Measurements from ENCODE around the gene GRPEL2. TPM values are rescaled to one million over a fixed set of nuclear protein-coding genes. Genes with fewer than 3 reads are reported as not detected.

The GRPEL2 gene
- total RNA-seq, 1 experiment from 2014 or later, result 47.3 TPM

DNA sequence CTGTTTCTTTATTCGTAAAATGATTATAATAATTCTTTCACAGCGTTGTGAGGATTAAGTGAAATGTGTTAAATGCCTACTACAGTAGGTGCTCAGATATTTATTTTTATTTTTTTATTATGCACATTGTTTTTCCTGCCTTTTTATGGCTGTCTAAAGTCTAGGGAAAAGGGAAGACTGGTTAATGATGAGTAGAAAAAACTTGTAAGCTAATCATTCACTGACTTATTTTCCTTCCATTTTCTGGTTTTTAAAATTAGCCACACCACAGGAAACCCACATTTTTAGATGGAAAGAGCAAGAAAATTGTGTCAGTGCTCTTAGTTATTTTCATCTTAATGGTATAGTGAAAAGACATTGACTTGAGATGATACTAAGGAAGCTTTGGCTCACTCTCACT lies 8.6 kb downstream of the GRPEL2 start:
- Histone ChIP-seq H3K27me3 (ENCODE audit: insufficient read depth, low read length) (no peaks in the 10 kb centered on the region), H4K8ac (replicated peaks; ENCODE audit: insufficient read length, low read depth, low read length) (no peak overlapping the region), H3K23me2 (ENCODE audit: insufficient read length, low read depth, low read length, poor library complexity, severe bottlenecking) (peaks cover 4% of the 10 kb centered on the region), H3K27ac (ENCODE audit: insufficient read length, low read depth, low read length) (no peak overlapping the region), H4K91ac (ENCODE audit: insufficient read length, low read depth, low read length) (no peak overlapping the region), H2AK5ac (ENCODE audit: insufficient read length, low read length) (no peak overlapping the region), H3K4me2 (ENCODE audit: insufficient read depth, insufficient read length, low read length) (no peak overlapping the region), H2BK120ac (ENCODE audit: low read depth, low read length, poor library complexity, severe bottlenecking) (no peak overlapping the region), H3K9ac (ENCODE audit: extremely low read depth, insufficient read length, low read length) (no peak overlapping the region), H4K20me1 (ENCODE audit: control insufficient read depth, insufficient read depth, insufficient read length) (no peaks in the 10 kb centered on the region), H2BK15ac (ENCODE audit: low read depth, low read length) (no peak overlapping the region), H2BK12ac (ENCODE audit: insufficient read length, low read depth, low read length) (no peak overlapping the region), H3K14ac (ENCODE audit: insufficient read depth, low read length) (no peak overlapping the region), H3K9me3 (ENCODE audit: control insufficient read depth, low read depth, low read length) (no peaks in the 10 kb centered on the region), H3K56ac (ENCODE audit: insufficient read length, low read depth, low read length) (no peak overlapping the region), H4K5ac (ENCODE audit: insufficient read length, low read depth, low read length) (no peak overlapping the region), H3K79me1 (ENCODE audit: insufficient read depth, low read depth, low read length, poor library complexity, severe bottlenecking) (no peaks in the 10 kb centered on the region), H3K79me2 (ENCODE audit: insufficient read depth, low read length) (no peaks in the 10 kb centered on the region), H3T11ph (ENCODE audit: low read length) (no peak overlapping the region), H3K23ac (ENCODE audit: insufficient read length, low read depth, low read length) (no peak overlapping the region), H3K4me1 (ENCODE audit: insufficient read depth, low read length) (no peaks in the 10 kb centered on the region; the same call in 1 of the 2 replicates), H2AFZ (ENCODE audit: low read length) (no peak overlapping the region), H3K18ac (ENCODE audit: insufficient read length, low read depth, low read length) (no peak overlapping the region), H2BK5ac (ENCODE audit: insufficient read length, low read length) (no peak overlapping the region), H2BK20ac (ENCODE audit: low read depth, low read length, poor library complexity, severe bottlenecking) (no peak overlapping the region), H3K4ac (ENCODE audit: low read depth, low read length) (no peak overlapping the region)
- Mint-ChIP-seq H3K9me3 (no peaks in the 10 kb centered on the region), H3K4me3 (no peak overlapping the region), H3K36me3 (ENCODE audit: insufficient read depth in 1 of 3, low read depth in 3 of 3) (peaks cover 26 to 69% (median 54%) of the 10 kb centered on the region in 3 experiments; a peak in 6 of 7 replicates), H3K4me1 (peaks cover 14 to 15% of the 10 kb centered on the region in 2 experiments), H3K27me3 (ENCODE audit: low read depth) (peaks cover under 1% of the 10 kb centered on the region; the same call in 1 of the 2 replicates), H3K27ac (no peak overlapping the region)
- no peak for TF ChIP-seq CTCF (conservative IDR thresholded peaks at IDR 0.05)
- no CpG with 5 or more reads among the region's 2 CpGs for WGBS (ENCODE audit: extremely low coverage, insufficient read length, low lambda C conversion rate)
- no peak for DNase-seq

Measured in H9 (cell line).